ENCODE data around the gene RORC.
"Not testable (repeated sequence)": the region's sequence is repeated elsewhere in the genome, so short reads cannot be mapped to it uniquely, and the experiment has no call there.

DNA sequence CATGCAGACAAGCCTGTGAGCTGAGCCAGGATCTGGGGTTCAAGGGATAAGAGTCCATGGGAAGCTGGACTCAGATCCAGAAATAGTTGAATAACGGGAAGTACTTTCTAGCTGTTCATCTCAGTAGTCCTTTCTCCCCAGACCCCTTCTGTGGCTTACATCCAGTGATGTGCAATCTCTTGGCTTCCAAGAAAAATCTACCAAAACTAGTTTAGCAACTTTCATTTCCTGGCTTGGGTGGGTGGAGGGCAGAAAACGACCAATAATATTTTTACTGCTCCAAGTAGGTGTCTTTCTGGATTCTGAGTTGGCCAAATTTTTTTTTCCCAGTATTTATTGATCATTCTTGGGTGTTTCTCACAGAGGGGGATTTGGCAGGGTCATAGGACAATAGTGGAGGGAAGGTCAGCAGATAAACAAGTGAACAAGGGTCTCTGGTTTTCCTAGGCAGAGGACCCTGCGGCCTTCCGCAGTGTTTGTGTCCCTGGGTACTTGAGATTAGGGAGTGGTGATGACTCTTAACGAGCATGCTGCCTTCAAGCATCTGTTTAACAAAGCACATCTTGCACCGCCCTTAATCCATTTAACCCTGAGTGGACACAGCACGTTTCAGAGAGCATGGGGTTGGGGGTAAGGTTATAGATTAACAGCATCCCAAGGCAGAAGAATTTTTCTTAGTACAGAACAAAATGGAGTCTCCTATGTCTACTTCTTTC, 63.1 kb downstream of the RORC start:
- TF ChIP-seq, protein P1, sequence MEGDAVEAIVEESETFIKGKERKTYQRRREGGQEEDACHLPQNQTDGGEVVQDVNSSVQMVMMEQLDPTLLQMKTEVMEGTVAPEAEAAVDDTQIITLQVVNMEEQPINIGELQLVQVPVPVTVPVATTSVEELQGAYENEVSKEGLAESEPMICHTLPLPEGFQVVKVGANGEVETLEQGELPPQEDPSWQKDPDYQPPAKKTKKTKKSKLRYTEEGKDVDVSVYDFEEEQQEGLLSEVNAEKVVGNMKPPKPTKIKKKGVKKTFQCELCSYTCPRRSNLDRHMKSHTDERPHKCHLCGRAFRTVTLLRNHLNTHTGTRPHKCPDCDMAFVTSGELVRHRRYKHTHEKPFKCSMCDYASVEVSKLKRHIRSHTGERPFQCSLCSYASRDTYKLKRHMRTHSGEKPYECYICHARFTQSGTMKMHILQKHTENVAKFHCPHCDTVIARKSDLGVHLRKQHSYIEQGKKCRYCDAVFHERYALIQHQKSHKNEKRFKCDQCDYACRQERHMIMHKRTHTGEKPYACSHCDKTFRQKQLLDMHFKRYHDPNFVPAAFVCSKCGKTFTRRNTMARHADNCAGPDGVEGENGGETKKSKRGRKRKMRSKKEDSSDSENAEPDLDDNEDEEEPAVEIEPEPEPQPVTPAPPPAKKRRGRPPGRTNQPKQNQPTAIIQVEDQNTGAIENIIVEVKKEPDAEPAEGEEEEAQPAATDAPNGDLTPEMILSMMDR (IDR thresholded peaks at IDR 0.05): not testable (repeated sequence)
- TF ChIP-seq POLR2A, POLR2AphosphoS5 (IDR thresholded peaks at IDR 0.05): not testable (repeated sequence)

Data from breast epithelium (tissue), 3 donors.